LNCAP (cell line): ENCODE results near the gene VAPA.
A peak's percentile ranks its signal among the peaks of the same experiment; 100 is the strongest.

ENCODE experiments used
- TF ChIP-seq, protein P1 (sequence below): fragments of 450-650 bp; IDR thresholded peaks from 2 replicates; pipeline ENCODE4 v1.5.1; 2017; ENCODE audit warnings: mild to moderate bottlenecking

VAPA gene

DNA sequence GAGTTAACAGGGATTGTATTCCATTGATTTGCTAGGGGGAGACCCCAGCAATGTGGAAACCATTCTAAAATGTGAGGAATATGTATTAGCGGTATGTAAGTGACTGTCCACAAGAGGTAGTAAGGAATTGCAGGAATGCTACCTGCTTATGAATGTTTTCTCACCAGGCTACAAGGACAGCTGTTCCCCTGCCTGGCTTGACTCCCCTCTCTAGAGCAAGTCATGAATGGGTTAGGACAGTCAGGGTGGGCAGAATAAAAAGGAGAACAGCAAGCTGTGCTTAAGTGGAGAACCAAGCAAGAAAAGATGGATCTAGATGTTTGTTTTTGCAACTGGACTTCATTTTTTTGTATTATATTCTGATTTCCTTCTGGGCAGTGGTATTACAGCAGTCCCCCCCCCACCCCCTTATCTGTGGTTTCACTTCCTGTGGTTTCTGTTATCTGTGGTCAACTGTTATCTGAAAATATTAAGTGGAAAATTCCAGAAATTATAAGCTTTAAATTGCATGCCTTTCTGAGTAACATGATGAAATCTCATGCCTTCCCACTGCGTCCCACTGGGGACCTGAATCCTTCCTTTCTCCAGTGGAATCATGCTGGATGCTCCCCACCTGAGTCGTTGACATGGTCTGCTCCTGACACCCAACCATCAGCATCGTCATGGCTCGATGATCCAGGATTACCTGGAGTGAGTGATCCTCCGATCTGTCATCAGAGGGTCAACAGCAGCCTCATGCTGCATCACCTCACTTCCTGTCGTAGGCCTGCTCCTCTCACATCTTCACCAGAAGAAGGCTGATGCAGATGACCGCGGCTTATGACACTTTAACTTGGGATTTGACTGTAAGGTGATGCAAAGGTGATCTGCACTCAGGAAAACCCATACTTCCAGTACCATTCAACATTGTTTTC, 52.2 kb downstream of the VAPA start:
- TF ChIP-seq, protein P1, sequence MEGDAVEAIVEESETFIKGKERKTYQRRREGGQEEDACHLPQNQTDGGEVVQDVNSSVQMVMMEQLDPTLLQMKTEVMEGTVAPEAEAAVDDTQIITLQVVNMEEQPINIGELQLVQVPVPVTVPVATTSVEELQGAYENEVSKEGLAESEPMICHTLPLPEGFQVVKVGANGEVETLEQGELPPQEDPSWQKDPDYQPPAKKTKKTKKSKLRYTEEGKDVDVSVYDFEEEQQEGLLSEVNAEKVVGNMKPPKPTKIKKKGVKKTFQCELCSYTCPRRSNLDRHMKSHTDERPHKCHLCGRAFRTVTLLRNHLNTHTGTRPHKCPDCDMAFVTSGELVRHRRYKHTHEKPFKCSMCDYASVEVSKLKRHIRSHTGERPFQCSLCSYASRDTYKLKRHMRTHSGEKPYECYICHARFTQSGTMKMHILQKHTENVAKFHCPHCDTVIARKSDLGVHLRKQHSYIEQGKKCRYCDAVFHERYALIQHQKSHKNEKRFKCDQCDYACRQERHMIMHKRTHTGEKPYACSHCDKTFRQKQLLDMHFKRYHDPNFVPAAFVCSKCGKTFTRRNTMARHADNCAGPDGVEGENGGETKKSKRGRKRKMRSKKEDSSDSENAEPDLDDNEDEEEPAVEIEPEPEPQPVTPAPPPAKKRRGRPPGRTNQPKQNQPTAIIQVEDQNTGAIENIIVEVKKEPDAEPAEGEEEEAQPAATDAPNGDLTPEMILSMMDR: no peak

DNA sequence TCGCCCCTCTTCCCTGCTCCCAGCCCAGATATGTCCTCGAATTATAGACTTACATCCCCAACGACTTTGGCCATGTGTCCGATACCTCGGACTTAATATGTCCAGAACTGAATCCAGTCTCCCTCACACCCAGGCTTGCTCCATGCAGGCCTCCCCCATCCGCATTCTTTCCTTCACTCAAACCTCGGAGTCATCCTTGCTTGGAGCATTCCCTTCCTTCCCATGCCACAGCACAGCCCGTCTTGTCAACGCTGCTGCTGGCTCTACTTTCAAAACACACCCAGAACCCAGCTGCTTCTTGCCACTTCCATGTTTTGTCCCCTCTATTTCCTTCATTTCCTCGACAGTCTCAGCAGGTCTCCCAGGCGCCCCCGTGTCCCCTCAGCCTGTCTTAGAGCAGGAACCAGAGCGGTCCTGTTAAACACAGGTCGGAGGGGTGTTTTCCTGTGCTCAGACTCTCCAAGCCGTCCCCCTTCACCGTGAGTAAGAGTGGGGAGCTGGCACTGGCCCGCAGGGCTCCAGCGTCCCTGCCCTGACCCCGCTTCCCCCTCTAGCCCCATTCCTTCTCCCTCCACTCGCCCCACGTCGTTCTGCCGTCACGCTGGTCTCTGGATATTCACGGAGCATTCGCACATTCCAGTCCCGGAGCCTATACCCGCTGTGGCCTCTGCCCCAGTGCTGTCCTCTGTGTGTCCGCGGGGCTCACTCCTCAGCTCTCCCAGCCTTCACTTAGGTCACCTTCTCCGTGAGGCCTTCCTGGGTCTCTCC, 54.4 kb downstream of the VAPA start:
- TF ChIP-seq, protein P1: no peak

DNA sequence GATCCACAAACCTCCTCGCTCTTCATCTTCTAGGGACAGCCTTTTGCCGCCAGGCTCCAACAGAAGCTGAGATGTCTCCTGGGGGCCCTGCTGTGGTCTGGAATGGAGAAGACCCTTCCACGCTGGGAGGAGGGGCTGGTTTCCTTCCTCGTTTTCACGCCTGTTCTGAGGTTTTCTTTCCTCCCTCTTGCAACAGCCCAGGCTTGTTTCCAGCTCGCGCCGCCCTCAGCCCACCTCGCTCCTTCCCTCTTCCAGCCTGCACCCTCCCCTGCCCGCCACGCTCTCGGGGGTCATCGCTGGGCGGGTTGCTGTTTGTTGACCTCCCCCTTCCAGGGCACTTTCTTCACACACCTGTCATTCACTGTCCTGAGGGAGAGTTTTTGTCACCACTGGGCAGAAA, 55.4 kb downstream of the VAPA start:
- TF ChIP-seq, protein P1: no peak

DNA sequence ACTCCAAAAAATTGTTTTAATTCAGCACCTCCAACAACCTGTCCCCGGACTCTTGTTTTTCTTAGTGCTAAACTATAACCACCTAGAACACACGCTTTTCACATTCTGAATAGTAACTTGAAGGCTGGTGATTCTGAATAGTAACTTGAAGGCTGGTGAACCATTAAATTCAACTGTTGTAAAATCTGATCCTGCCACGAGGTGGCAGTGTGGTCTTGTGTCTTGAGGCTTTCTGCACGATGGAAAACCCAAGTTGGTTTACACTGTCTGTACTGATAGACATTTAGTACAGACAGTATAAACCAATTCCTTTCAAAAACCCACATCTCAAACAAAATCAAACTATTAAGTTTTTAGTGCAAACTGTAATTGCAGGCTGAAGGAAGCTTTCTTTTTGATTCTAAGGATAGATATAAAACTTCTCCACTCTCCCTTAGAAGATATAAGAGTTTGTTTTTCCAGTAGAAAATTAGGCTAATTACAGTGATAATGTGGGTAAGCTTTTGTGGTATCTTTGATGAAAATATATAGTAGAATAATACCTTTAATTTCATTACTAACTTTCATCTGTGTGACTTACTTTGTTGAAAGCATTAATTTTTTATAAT, 57.6 kb downstream of the VAPA start:
- TF ChIP-seq, protein P1: peak; percentile 74

DNA sequence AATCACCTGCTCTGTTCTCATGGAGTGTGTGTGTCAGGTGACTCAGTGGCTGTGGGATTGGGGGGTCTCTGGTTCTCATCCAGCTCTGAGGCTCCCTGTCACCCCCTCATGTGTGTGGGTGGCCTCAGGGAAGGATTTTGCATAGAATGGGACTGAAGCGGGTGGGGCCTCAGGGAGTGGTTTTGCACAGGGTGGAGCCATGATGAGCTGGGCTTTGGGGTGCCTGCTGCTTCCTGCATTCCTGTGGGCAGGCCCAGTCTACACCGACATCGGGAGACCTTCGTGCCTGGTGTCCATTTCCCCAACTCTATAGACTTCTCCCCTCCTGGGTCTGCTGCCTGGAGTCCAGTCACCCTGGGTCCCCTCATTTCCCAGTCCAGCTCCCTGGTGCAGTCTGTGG, 59.7 kb downstream of the VAPA start:
- TF ChIP-seq, protein P1: no peak

DNA sequence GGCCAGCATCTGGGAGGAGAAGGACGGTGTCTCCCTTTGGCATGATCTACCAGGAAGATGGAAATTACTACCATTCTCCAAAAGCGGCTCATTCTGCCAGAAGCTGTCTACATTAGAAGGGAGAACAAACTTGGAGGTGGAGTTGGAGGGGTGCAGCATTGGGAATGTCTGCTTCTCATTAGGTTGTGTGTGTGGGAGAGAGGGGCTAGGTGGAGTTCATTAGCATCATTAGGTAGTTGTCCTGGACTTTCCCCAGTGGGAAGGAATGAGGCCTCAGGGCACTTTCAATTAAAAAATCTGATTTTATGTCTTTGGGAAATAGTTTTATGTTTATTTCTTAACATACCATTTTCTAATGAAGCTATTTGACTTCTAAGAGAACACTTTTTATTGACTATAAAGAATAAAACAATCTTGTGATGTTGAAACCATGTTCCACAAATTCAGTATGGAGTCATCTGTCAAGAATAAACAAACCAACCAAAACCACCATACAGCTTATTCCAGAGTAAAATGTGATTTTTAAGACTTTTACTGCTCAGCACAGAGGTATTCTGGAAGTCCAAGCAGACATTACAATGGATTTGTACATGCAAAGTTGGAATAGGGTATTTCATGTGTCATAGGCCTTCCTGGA, 60.6 kb downstream of the VAPA start:
- TF ChIP-seq, protein P1: no peak

DNA sequence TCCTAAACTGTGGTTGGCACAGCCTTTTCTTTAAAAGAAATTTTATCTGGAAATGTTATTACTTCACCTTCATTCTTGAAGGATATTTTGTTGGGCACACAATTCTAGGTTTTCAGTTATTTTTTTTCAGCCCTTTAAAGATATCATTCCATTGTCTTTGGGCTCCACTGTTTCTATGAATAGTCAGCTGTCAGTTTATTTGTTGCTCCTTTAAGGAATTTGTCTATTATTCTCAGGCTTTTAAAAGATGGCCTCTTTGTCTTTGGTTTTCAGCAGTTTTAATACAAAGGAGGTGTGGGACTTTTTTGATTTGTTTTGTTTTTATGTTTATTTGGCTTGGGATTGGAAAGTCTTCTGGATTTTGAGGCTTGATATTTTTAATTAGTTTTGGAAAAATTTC, 61.8 kb downstream of the VAPA start:
- TF ChIP-seq, protein P1: no peak
